Thoracic aorta (tissue), 2 donors: ENCODE data around the gene IGSF5. TPM values are rescaled to one million over a fixed set of nuclear protein-coding genes. Genes with fewer than 3 reads are reported as not detected.

Experiments used
- ATAC-seq: fragments of 150-250 bp; one replicate; pipeline ENCODE4 v1.8.0; 2017; ENCODE audit warnings: low read depth; ENCODE audit not compliant: insufficient number of reproducible peaks, low FRiP score
- DNase-seq: peaks from one replicate; pipeline ENCODE4 v3.0.0-alpha.2; 2020; ENCODE audit warnings: low spot score
- H3K27ac ChIP-seq, 2 donors: fragments of 200-600 bp; sonication (generic); 1 replicate in 1 of 2; 2 replicates in 1 of 2; pipeline ENCODE4 v1.5.1; 2016; ENCODE audit warnings: mild to moderate bottlenecking in 2 of 2, moderate library complexity in 2 of 2
- H3K27me3 ChIP-seq: fragments of 200-600 bp; sonication (generic); replicated peaks from 2 replicates; pipeline ENCODE4 v1.6.0; 2016; ENCODE audit warnings: mild to moderate bottlenecking; ENCODE audit not compliant: insufficient read depth
- H3K36me3 ChIP-seq: fragments of 200-600 bp; sonication (generic); one replicate; pipeline ENCODE4 v1.5.1; 2016
- H3K4me1 ChIP-seq, 2 donors: fragments of 200-600 bp; sonication (generic); 1 replicate in 1 of 2; 2 replicates in 1 of 2; pipeline versions ENCODE4 v1.5.1 to v1.6.0; 2016; ENCODE audit warnings: low read depth in 2 of 2, mild to moderate bottlenecking in 1 of 2; ENCODE audit not compliant: control insufficient read depth in 1 of 2
- H3K4me3 ChIP-seq: fragments of 200-600 bp; sonication (generic); 2 replicates; pipeline ENCODE4 v1.5.1; 2016; ENCODE audit warnings: mild to moderate bottlenecking
- H3K9me3 ChIP-seq: fragments of 200-600 bp; sonication (generic); 2 replicates; pipeline ENCODE4 v1.5.1; 2016
- total RNA-seq, 2 donors: library from RNA; depleted of rRNA; stranded (reverse); fragments of >200 nt; gene quantifications; one replicate each; pipeline versions ENCODE4 v1.1.0 to v1.2.3, GENCODE V29; 2016
- TF ChIP-seq, protein P1 (sequence below): fragments of 200-600 bp; sonication (generic); IDR thresholded peaks from one replicate; pipeline ENCODE4 v1.5.1; 2019; ENCODE audit warnings: antibody characterized with exemption

IGSF5 gene
- total RNA-seq, 2 donors from 2014 or later: not detected

GRCh38 chr21:39851002-39851618 is 106.1 kb downstream of the IGSF5 start:
- Histone ChIP-seq H3K4me1 (no peaks in the 10 kb centered on the region), H3K27me3 (no peaks in the 10 kb centered on the region), H3K36me3 (no peaks in the 10 kb centered on the region), H3K9me3 (no peaks in the 10 kb centered on the region), H3K4me3 (no peak overlapping the region), H3K27ac (no peak overlapping the region)
- ATAC-seq (no peak), DNase-seq (no peak)
- TF ChIP-seq, protein P1, sequence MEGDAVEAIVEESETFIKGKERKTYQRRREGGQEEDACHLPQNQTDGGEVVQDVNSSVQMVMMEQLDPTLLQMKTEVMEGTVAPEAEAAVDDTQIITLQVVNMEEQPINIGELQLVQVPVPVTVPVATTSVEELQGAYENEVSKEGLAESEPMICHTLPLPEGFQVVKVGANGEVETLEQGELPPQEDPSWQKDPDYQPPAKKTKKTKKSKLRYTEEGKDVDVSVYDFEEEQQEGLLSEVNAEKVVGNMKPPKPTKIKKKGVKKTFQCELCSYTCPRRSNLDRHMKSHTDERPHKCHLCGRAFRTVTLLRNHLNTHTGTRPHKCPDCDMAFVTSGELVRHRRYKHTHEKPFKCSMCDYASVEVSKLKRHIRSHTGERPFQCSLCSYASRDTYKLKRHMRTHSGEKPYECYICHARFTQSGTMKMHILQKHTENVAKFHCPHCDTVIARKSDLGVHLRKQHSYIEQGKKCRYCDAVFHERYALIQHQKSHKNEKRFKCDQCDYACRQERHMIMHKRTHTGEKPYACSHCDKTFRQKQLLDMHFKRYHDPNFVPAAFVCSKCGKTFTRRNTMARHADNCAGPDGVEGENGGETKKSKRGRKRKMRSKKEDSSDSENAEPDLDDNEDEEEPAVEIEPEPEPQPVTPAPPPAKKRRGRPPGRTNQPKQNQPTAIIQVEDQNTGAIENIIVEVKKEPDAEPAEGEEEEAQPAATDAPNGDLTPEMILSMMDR: no peak

Other genes with a start within 250 kb of the IGSF5 start
- under 1 TPM in 1 of 2 donors, not detected in 1; 0.14 TPM for gene B3GALT5, start 132.2 kb upstream of the IGSF5 start, total RNA-seq
- 1 to 10 TPM in 1 of 2 donors, not detected in 1; 5.4 TPM for gene PCP4, start 122.3 kb downstream of the IGSF5 start, total RNA-seq